SU-DHL-6 (cell line): ENCODE data around the gene DRC7.

Source experiments
- CTCF ChIP-seq: fragments of 200-600 bp; sonication (generic); IDR thresholded peaks from one replicate; pipeline ENCODE4 v1.5.1; 2017; ENCODE audit warnings: antibody characterized with exemption, mild to moderate bottlenecking, low read length, moderate library complexity; ENCODE audit not compliant: insufficient read depth, poor library complexity, severe bottlenecking
- EZH2phosphoT487 ChIP-seq: fragments of 200-600 bp; sonication (generic), shearing (Covaris generic); conservative IDR thresholded peaks from 2 replicates; pipeline ENCODE4 v1.6.1; 2018; ENCODE audit warnings: mild to moderate bottlenecking, antibody characterized with exemption, low read length, moderate library complexity, mixed read lengths

DNA sequence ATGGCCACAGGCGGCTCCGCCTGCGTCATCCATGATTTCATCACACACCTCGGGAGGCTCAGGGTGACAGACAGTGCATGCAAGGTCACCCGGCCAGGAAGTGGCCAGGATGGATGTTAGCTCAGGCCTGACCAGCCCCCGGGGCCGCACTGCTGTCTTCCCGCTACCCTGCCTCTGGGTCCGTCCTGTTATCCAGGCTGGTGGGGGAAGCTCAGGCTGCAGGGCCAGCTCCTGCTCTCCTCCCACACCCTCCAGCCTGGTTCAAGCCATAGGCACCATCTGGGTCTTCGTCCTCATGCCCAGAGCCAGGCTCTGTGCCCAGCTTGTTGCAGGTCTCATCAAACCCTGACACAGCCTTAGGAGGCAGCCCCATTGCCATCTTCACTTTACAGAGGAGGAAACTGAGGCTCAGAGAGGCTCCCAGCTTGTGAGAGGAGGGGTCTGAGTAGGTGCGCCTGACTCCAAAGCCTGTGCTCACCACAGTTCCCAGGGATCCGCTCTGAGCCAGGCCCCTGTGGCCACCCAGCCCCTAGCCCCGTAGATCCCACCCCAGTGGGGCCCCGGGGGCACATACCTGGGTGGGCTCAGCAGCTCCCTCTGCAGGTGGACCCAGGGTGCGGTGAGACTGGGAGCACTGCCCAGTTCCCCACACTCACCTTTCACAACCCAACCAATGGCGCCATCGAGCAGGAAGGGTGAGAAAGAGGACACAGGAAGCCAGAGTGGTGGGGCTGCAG lies 26.9 kb upstream of the DRC7 start:
- TF ChIP-seq CTCF = no peak
- TF ChIP-seq EZH2phosphoT487 = no peak
